Spleen (tissue), 11 donors: ENCODE results near the gene TTC3. TPM values are rescaled to one million over a fixed set of nuclear protein-coding genes. Genes with fewer than 3 reads are reported as not detected.
A peak's percentile ranks its signal among the peaks of the same experiment; 100 is the strongest.
"Not testable (repeated sequence)": the region's sequence is repeated elsewhere in the genome, so short reads cannot be mapped to it uniquely, and the experiment has no call there.

Source experiments
- DNase-seq: peaks from one replicate; pipeline ENCODE4 v3.0.0-alpha.2; 2020
- H3K27ac ChIP-seq, 8 donors: fragments of 200-600 bp; sonication (generic) in 7 of 8; 1 replicate in 4 of 8; 2 replicates in 4 of 8; pipeline versions ENCODE4 v1.5.0 to v1.8.0; 2016 to 2021; ENCODE audit warnings: inconsistent platforms in 4 of 8, mild to moderate bottlenecking in 4 of 8, moderate library complexity in 1 of 8
- H3K27me3 ChIP-seq, 7 donors: fragments of 200-600 bp; sonication (generic) in 6 of 7; replicated peaks in 1 of 7; 1 replicate in 4 of 7; 2 replicates in 3 of 7; pipeline versions ENCODE4 v1.5.0 to v1.8.0; 2016 to 2021; ENCODE audit warnings: inconsistent platforms in 3 of 7, mild to moderate bottlenecking in 1 of 7
- H3K36me3 ChIP-seq, 6 donors: fragments of 200-600 bp; sonication (generic) in 5 of 6; 1 replicate in 4 of 6; 2 replicates in 2 of 6; pipeline versions ENCODE4 v1.5.0 to v1.8.0; 2016 to 2021; ENCODE audit warnings: inconsistent platforms in 2 of 6
- H3K4me1 ChIP-seq, 6 donors: fragments of 200-600 bp; sonication (generic) in 5 of 6; 1 replicate in 3 of 6; 2 replicates in 3 of 6; pipeline versions ENCODE4 v1.5.0 to v1.8.0; 2016 to 2021; ENCODE audit warnings: inconsistent platforms in 3 of 6
- H3K4me3 ChIP-seq, 8 donors: fragments of 200-600 bp; sonication (generic) in 7 of 8; 1 replicate in 4 of 8; 2 replicates in 4 of 8; pipeline versions ENCODE4 v1.5.0 to v1.8.0; 2016 to 2021; ENCODE audit warnings: inconsistent platforms in 4 of 8, mild to moderate bottlenecking in 4 of 8, moderate library complexity in 2 of 8
- H3K9me3 ChIP-seq, 8 donors: fragments of 200-600 bp; sonication (generic) in 7 of 8; 1 replicate in 4 of 8; 2 replicates in 4 of 8; pipeline versions ENCODE4 v1.5.0 to v1.8.0; 2016 to 2021; ENCODE audit warnings: inconsistent platforms in 4 of 8
- POLR2A ChIP-seq, 3 donors: fragments of 450-650 bp; IDR thresholded peaks; one replicate each; pipeline ENCODE4 v1.5.1; 2017; ENCODE audit warnings: antibody characterized with exemption in 3 of 3, mild to moderate bottlenecking in 1 of 3
- POLR2AphosphoS5 ChIP-seq, 3 donors: sonication (generic); formaldehyde crosslinking; IDR thresholded peaks; one replicate each; pipeline ENCODE4 v1.5.1; 2017; ENCODE audit warnings: antibody characterized with exemption in 3 of 3
- WGBS, 5 donors: extraction: QIAGEN DNeasy Blood & Tissue Kit in 3 of 5; methylation state at CpG; one replicate each; pipeline versions ENCODE4 v1.1.5 to v1.1.7; 2013 to 2018; 5-methylcytosine and 5-hydroxymethylcytosine counted together
- intact Hi-C: fragments of 100-400 bp; cut with DNase I; formaldehyde crosslinking; loops from one replicate; pipeline ENCODE4 v1.15.0; 2023; ENCODE audit warnings: low total_unique reads
- polyA plus RNA-seq, 3 donors: library from polyadenylated mRNA; stranded (reverse); fragments of 200-250 nt; gene quantifications; one replicate each; pipeline ENCODE4 v1.2.1, GENCODE V29; 2013
- total RNA-seq, 7 donors: library from RNA; depleted of rRNA in 3 of 7; stranded (reverse); fragments of >200 nt in 3 of 7; fragmentation: NEBNext Ultra II Directional in 4 of 7; extraction: Animal tissue kit (Norgen Biotek cat#: 25700) in 4 of 7; gene quantifications; one replicate each; pipeline versions ENCODE4 v1.1.0 to v1.2.1, GENCODE V29; 2016 to 2021
- TF ChIP-seq, protein P1 (sequence below), 11 experiments: fragments of 200-600 bp in 7 of 11; fragments of 450-650 bp in 4 of 11; sonication (generic) in 4 of 11; IDR thresholded peaks in 8 of 11; conservative IDR thresholded peaks in 3 of 11; 1 replicate in 7 of 11; 2 replicates in 4 of 11; pipeline versions ENCODE4 v1.4.0 to v1.8.0; 2016 to 2021; ENCODE audit warnings: antibody characterized with exemption in 11 of 11, inconsistent platforms in 4 of 11, mild to moderate bottlenecking in 1 of 11
- donor health status: healthy with polysubstance abuse.
- donor health status: DM: no; HTN: no; CAD: no; lungs with moderate emphysema.
- donor health status: DM: no; HTN: no; CAD: no.
- donor health status: Bipolar disorder and iron deficiency.
- donor health status: healthy.
- donor health status: DM: no; HTN: no; CAD: no.
- donor health status: DM: yes; HTN: yes; CAD: no.

TTC3 gene
- total and polyA plus RNA-seq, 10 donors: 16.0 to 143 (median 80.7) TPM

DNA sequence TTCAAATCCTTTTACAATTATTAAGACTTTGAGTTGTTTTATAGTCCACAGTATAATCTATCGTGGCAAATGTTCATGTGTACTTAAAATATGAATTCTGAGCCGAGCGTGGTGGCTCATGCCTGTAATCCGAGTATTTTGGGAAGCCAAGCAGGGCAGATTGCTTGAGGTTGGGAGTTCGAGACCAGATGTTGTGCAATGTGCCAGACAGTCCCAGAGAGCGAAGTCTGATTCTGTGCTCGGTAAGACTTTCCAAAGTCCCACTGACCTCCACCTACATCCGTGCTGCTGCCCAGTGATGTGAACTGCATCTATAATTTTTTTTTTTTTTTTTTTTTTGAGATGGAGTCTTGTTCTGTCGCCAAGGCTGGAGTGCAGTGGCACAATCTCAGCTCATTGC, 141.9 kb downstream of the TTC3 start:
- peaks cover 2 to 8% (median 6%) of the 10 kb centered on the region in 6 donors for H3K4me1 ChIP-seq
- H3K36me3 ChIP-seq: no peaks in the 10 kb centered on the region
- H3K27me3 ChIP-seq: no peaks in the 10 kb centered on the region
- TF ChIP-seq POLR2AphosphoS5 (IDR thresholded peaks at IDR 0.05) (no peak), POLR2A (IDR thresholded peaks at IDR 0.05) (no peak)
- TF ChIP-seq, protein P1, sequence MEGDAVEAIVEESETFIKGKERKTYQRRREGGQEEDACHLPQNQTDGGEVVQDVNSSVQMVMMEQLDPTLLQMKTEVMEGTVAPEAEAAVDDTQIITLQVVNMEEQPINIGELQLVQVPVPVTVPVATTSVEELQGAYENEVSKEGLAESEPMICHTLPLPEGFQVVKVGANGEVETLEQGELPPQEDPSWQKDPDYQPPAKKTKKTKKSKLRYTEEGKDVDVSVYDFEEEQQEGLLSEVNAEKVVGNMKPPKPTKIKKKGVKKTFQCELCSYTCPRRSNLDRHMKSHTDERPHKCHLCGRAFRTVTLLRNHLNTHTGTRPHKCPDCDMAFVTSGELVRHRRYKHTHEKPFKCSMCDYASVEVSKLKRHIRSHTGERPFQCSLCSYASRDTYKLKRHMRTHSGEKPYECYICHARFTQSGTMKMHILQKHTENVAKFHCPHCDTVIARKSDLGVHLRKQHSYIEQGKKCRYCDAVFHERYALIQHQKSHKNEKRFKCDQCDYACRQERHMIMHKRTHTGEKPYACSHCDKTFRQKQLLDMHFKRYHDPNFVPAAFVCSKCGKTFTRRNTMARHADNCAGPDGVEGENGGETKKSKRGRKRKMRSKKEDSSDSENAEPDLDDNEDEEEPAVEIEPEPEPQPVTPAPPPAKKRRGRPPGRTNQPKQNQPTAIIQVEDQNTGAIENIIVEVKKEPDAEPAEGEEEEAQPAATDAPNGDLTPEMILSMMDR (IDR thresholded peaks at IDR 0.05 in 8 of 11, conservative IDR thresholded peaks at IDR 0.05 in 3 of 11): no peak
- WGBS, 5 donors: 84 to 94% (median 92%) methylated on average over 9 of the region's 9 CpGs
- DNase-seq: no peak
- peaks cover 0 to 6% (median 0%) of the 10 kb centered on the region in 8 donors for H3K9me3 ChIP-seq
- no peak overlapping the region for H3K4me3 ChIP-seq
- H3K27ac ChIP-seq: no peak overlapping the region
- intact Hi-C loops: no loop called here

DNA sequence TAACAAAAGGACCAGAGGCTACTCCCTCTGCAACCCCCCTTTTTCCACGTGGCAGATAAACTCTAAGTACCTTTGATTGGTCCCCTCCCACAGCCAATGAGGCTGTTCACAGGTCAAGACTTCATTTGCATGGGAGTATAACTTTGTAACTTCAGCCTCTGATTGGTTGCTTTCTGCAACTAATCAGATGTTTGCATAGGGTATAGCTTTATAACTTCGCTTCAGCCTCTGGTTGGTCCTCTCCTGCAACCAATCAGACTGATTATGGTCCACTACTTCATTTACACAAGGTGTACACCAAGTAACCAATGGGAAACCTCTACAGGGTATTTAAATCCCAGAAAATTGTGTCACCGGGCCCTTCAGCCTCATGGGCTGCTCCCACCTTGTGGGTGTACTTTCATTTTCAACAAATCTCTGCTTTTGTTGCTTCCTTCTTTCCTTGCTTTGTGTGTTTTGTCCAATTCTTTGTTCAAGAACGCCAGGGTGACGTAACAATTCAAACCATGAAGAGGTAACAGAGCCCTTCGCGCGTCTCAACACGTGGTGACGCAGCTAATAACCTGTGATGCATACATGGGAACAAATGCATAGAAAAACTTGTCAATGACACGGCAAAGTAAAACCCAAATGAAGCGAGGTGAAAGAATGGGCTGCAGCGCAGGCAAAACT, 146.8 kb downstream of the TTC3 start:
- H3K27ac ChIP-seq: peak overlapping the region in 7 of 8 donors; percentile 78 to 94 (median 90)
- 35 to 48% (median 38%) methylated on average over 13 of the region's 13 CpGs for WGBS, 5 donors

DNA sequence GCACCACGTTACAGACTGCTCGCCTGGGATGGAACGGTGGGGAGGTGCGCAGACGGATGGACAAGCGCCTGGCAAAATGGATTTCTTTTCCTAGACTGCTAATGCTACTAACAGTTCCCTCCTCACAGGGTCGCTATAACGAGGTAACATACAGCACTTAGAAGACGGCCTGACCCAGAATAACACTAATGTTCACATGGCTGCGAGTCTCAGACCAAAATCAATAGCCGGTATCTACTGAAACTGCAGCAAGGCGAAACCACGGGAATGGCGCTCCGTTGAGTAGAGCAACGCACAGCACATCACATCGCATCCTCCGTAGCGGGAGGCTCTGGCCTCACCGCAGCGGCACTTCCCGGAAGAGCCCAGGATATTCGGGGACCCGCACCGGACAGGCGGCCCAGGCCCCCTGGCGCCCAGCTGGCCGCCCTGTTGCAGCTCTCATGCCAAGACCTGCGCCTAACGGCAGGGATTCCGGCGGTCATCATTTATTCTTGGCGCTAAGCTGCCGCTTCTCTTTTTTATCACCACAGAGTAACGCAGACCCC, 147.5 kb downstream of the TTC3 start:
- no peak for TF ChIP-seq POLR2A (IDR thresholded peaks at IDR 0.05)

More for the DNA sequence above, 146.8 kb downstream of the TTC3 start:
- intact Hi-C loops: no loop called here
- Histone ChIP-seq H3K4me1 (peaks cover 6 to 40% (median 23%) of the 10 kb centered on the region in 6 donors), H3K9me3 (no peaks in the 10 kb centered on the region), H3K4me3 (peak overlapping the region; percentile 75 to 85 (median 80)), H3K27me3 (no peaks in the 10 kb centered on the region), H3K36me3 (peaks cover 0 to 21% (median 12%) of the 10 kb centered on the region in 6 donors)
- DNase-seq: no peak
- TF ChIP-seq POLR2A (IDR thresholded peaks at IDR 0.05) (no peak), POLR2AphosphoS5 (IDR thresholded peaks at IDR 0.05) (no peak)
- TF ChIP-seq, protein P1 (IDR thresholded peaks at IDR 0.05 in 8 of 11, conservative IDR thresholded peaks at IDR 0.05 in 3 of 11): no peak

DNA sequence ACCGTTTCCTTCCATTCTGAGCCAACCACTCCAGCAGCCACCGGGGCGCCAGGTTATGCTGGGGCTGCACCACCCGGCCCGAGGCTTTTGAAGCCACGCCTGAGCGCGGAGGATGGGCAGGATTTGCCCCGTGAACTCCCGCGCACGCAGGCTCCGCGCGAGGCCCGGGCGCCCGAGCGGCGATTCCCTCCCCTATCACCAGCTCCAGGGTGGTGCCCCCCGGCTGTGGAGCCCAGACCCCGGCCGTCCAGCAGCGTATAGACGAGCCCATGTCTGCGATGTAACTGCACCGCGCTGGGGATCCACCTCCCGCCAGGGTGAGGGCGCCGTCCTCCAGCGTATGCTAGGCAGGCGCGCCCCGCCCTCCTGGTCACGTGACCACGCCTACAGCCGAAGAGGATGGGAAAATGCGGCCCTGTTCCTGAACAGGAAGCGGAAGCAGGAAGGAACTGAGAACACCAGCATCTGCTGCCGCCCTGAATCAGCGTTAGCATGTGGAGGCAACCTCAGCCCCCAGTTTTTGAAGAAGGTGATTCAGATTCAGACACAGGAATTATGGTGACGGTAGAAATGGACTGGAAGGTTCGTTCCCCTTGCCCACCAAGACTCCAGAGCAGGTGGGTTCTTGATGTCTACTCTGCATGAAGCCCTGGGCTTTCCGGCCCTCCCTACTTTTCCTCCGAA, 148.1 kb downstream of the TTC3 start:
- H3K27ac ChIP-seq: peak overlapping the region; percentile 78 to 94 (median 89)
- intact Hi-C loops: no loop called here
- H3K27me3 ChIP-seq: no peaks in the 10 kb centered on the region
- 4 to 5% (median 4%) methylated on average over 33 to 46 of the region's 46 CpGs for WGBS, 5 donors
- H3K9me3 ChIP-seq: no peaks in the 10 kb centered on the region
- peak overlapping the region; percentile 75 to 85 (median 80) for H3K4me3 ChIP-seq
- peak in 2 of 3 donors; percentile 45 to 54 for TF ChIP-seq POLR2A (IDR thresholded peaks at IDR 0.05)
- peak; percentile 96 to 98 (median 97) for TF ChIP-seq POLR2AphosphoS5 (IDR thresholded peaks at IDR 0.05)
- TF ChIP-seq, protein P1 (IDR thresholded peaks at IDR 0.05 in 8 of 11, conservative IDR thresholded peaks at IDR 0.05 in 3 of 11): peak in 8 of 11 experiments; percentile 25 to 82 (median 52)
- H3K36me3 ChIP-seq: peaks cover 0 to 34% (median 20%) of the 10 kb centered on the region in 6 donors
- DNase-seq: peak; percentile 99
- peaks cover 6 to 52% (median 31%) of the 10 kb centered on the region in 6 donors for H3K4me1 ChIP-seq

More for the DNA sequence above, 147.5 kb downstream of the TTC3 start:
- H3K4me3 ChIP-seq: peak overlapping the region; percentile 75 to 85 (median 80)
- 2 to 4% (median 2%) methylated on average over 23 to 35 of the region's 35 CpGs for WGBS, 5 donors
- intact Hi-C loops: no loop called here
- peaks cover 6 to 46% (median 28%) of the 10 kb centered on the region in 6 donors for H3K4me1 ChIP-seq
- no peaks in the 10 kb centered on the region for H3K27me3 ChIP-seq
- H3K9me3 ChIP-seq: no peaks in the 10 kb centered on the region
- no peak for DNase-seq
- H3K36me3 ChIP-seq: peaks cover 0 to 27% (median 17%) of the 10 kb centered on the region in 6 donors
- H3K27ac ChIP-seq: peak overlapping the region; percentile 78 to 94 (median 89)

DNA sequence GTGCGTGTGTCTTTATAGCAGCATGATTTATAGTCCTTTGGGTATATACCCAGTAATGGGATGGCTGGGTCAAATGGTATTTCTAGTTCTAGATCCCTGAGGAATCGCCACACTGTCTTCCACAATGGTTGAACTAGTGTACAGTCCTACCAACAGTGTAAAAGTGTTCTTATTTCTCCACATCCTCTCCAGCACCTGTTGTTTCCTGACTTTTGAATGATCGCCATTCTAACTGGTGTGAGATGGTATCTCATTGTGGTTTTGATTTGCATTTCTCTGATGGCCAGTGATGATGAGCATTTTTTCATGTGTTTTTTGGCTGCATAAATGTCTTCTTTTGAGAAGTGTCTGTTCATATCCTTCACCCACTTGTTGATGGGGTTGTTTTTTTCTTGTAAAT, 149.2 kb downstream of the TTC3 start:
- intact Hi-C loops, DNase-seq, H3K9me3 ChIP-seq, H3K27ac ChIP-seq, H3K27me3 ChIP-seq, H3K4me3 ChIP-seq: not testable (repeated sequence)
- WGBS, 5 donors: 78 to 81% (median 80%) methylated on average over 2 to 3 of the region's 3 CpGs
- H3K4me1 ChIP-seq: peaks cover 6 to 58% (median 32%) of the 10 kb centered on the region in 6 donors
- peaks cover 0 to 45% (median 31%) of the 10 kb centered on the region in 6 donors for H3K36me3 ChIP-seq
